Lung (tissue), 12 donors: ENCODE data around the gene EPS8L3. TPM values are rescaled to one million over a fixed set of nuclear protein-coding genes. Genes with fewer than 3 reads are reported as not detected.

Experiments
- ATAC-seq: fragments of 200-7000 bp; cut with Tn5 transposase; one replicate; pipeline ENCODE4 v1.9.1; 2020; ENCODE audit warnings: moderate number of reproducible peaks; ENCODE audit not compliant: insufficient read depth, low FRiP score
- DNase-seq, 3 donors: peaks; one replicate each; pipeline ENCODE4 v3.0.0-alpha.2; 2013 to 2017
- H3K27ac ChIP-seq, 2 donors: one replicate each; pipeline ENCODE4 v1.5.1; 2013; ENCODE audit warnings: mild to moderate bottlenecking in 2 of 2, moderate library complexity in 2 of 2, control low read depth in 1 of 2, inconsistent platforms in 1 of 2, low read depth in 1 of 2, low read length in 1 of 2
- H3K27me3 ChIP-seq, 3 donors: one replicate each; pipeline ENCODE4 v1.5.1; 2013; ENCODE audit warnings: low read length in 2 of 3; ENCODE audit not compliant: control insufficient read depth in 3 of 3, insufficient read depth in 3 of 3
- H3K36me3 ChIP-seq, 4 donors: one replicate each; pipeline ENCODE4 v1.5.1; 2013; ENCODE audit warnings: low read length in 4 of 4, mild to moderate bottlenecking in 1 of 4, moderate library complexity in 1 of 4; ENCODE audit not compliant: control insufficient read depth in 4 of 4, insufficient read depth in 4 of 4
- H3K4me1 ChIP-seq, 5 donors: one replicate each; pipeline ENCODE4 v1.5.1; 2013; ENCODE audit warnings: low read length in 5 of 5, mild to moderate bottlenecking in 2 of 5, moderate library complexity in 1 of 5; ENCODE audit not compliant: control insufficient read depth in 5 of 5, insufficient read depth in 5 of 5
- H3K4me3 ChIP-seq: one replicate; pipeline ENCODE4 v1.5.1; 2013; ENCODE audit warnings: mild to moderate bottlenecking, control low read depth, moderate library complexity
- H3K9ac ChIP-seq, 2 donors: one replicate each; pipeline ENCODE4 v1.5.1; 2013; ENCODE audit warnings: low read length in 2 of 2, control low read depth in 1 of 2; ENCODE audit not compliant: insufficient read depth in 1 of 2
- H3K9me3 ChIP-seq, 4 donors: one replicate each; pipeline ENCODE4 v1.5.1; 2013; ENCODE audit warnings: low read length in 3 of 4, mild to moderate bottlenecking in 1 of 4, moderate library complexity in 1 of 4; ENCODE audit not compliant: control insufficient read depth in 4 of 4, insufficient read depth in 3 of 4
- CTCF ChIP-seq: IDR thresholded peaks from 2 replicates; pipeline ENCODE4 v1.5.1; 2012; ENCODE audit warnings: mild to moderate bottlenecking; ENCODE audit errors: control extremely low read depth, extremely low read depth
- WGBS, 2 donors: extraction: QIAGEN DNeasy Blood & Tissue Kit; methylation state at CpG; one replicate each; pipeline ENCODE4 v1.1.7; 2013; 5-methylcytosine and 5-hydroxymethylcytosine counted together
- polyA plus RNA-seq, 2 donors: library from polyadenylated mRNA; stranded (reverse); fragments of 200-250 nt; gene quantifications; one replicate each; pipeline ENCODE4 v1.2.1, GENCODE V29; 2013
- total RNA-seq, 2 donors: library from RNA; depleted of rRNA in 1 of 2; stranded (reverse); fragments of >200 nt in 1 of 2; gene quantifications; one replicate each; pipeline ENCODE4 v1.2.1, GENCODE V29; 2014 to 2021
- donor health status: control.
- donor health status: control.
- donor health status: Bipolar disorder and iron deficiency.
- donor health status: healthy.
- donor health status: DM: yes; HTN: yes; CAD: no.

EPS8L3 gene
- total and polyA plus RNA-seq, 4 donors = 0.10 to 0.52 TPM; not detected in 2

GRCh38 chr1:109790329-109790728 is 26.6 kb upstream of the EPS8L3 start:
- no peak for TF ChIP-seq CTCF
- H3K9me3 ChIP-seq = no peaks in the 10 kb centered on the region
- WGBS, 2 donors = 42 to 75% methylated on average over 2 of the region's 2 CpGs
- H3K27me3 ChIP-seq = no peaks in the 10 kb centered on the region
- H3K27ac ChIP-seq = peak overlapping the region in 1 of 2 donors; percentile 62
- H3K4me3 ChIP-seq = no peak overlapping the region
- DNase-seq = no peak
- H3K36me3 ChIP-seq = no peaks in the 10 kb centered on the region
- no peak for ATAC-seq
- no peak overlapping the region for H3K9ac ChIP-seq
- H3K4me1 ChIP-seq = peaks cover 5 to 58% (median 30%) of the 10 kb centered on the region in 5 donors

GRCh38 chr1:109789551-109790180 is 25.9 kb upstream of the EPS8L3 start:
- no peak for TF ChIP-seq CTCF
- no peak overlapping the region for H3K9ac ChIP-seq
- peak in 1 of 3 donors; percentile 8 for DNase-seq
- peak overlapping the region in 1 of 2 donors; percentile 13 for H3K27ac ChIP-seq
- H3K4me3 ChIP-seq = no peak overlapping the region
- 73 to 79% methylated on average over 9 of the region's 9 CpGs for WGBS, 2 donors
- no peaks in the 10 kb centered on the region for H3K36me3 ChIP-seq
- ATAC-seq = no peak
- peaks cover 5 to 55% (median 30%) of the 10 kb centered on the region in 5 donors for H3K4me1 ChIP-seq
- H3K27me3 ChIP-seq = no peaks in the 10 kb centered on the region
- H3K9me3 ChIP-seq = no peaks in the 10 kb centered on the region

GRCh38 chr1:109788695-109789521 is 25.2 kb upstream of the EPS8L3 start:
- no peak for TF ChIP-seq CTCF
- Histone ChIP-seq H3K4me3 (no peak overlapping the region), H3K36me3 (no peaks in the 10 kb centered on the region), H3K27ac (no peak overlapping the region), H3K27me3 (no peaks in the 10 kb centered on the region), H3K9ac (no peak overlapping the region), H3K4me1 (peaks cover 5 to 47% (median 27%) of the 10 kb centered on the region in 5 donors), H3K9me3 (no peaks in the 10 kb centered on the region)
- peak in 1 of 3 donors; percentile 18 for DNase-seq
- no peak for ATAC-seq
- 84 to 88% methylated on average over 9 of the region's 9 CpGs for WGBS, 2 donors
